Effector memory CD8-positive, alpha-beta T cell (primary cell): Measurements from ENCODE around the gene VPS13D.

ENCODE experiments used
- ATAC-seq: fragments of 150-1000 bp; cut with Tn5 transposase; replicated peaks from 2 replicates; pipeline ENCODE4 v1.10.0; 2021; ENCODE audit warnings: mild to moderate bottlenecking, moderate library complexity
- DNase-seq, 3 experiments: peaks; one replicate each; pipeline ENCODE4 v3.0.0; 2021
- H3K27ac Mint-ChIP-seq, 2 donors: one replicate each; pipeline ENCODE4 v1.8.0; 2022; ENCODE audit warnings: mild to moderate bottlenecking in 2 of 2, mixed read lengths in 2 of 2, moderate library complexity in 2 of 2
- H3K27me3 Mint-ChIP-seq, 2 donors: one replicate each; pipeline ENCODE4 v1.8.0; 2022; ENCODE audit warnings: mixed read lengths in 2 of 2
- H3K36me3 Mint-ChIP-seq: one replicate; pipeline ENCODE4 v1.8.0; 2022; ENCODE audit warnings: mild to moderate bottlenecking, moderate library complexity, mixed read lengths; ENCODE audit not compliant: insufficient read depth
- H3K4me1 Mint-ChIP-seq, 2 donors: one replicate each; pipeline ENCODE4 v1.8.0; 2022; ENCODE audit warnings: low read depth in 2 of 2, mixed read lengths in 2 of 2
- H3K4me3 Mint-ChIP-seq, 2 donors: one replicate each; pipeline ENCODE4 v1.8.0; 2022; ENCODE audit warnings: mild to moderate bottlenecking in 2 of 2, mixed read lengths in 2 of 2, moderate library complexity in 2 of 2
- H3K9me3 Mint-ChIP-seq, 2 donors: one replicate each; pipeline ENCODE4 v1.8.0; 2022; ENCODE audit warnings: mixed read lengths in 2 of 2

VPS13D gene

GRCh38 chr1:12188115-12188514 lies 41.7 kb upstream of the VPS13D start:
- DNase-seq (no peak), ATAC-seq (no peak)
- Mint-ChIP-seq H3K9me3 (no peaks in the 10 kb centered on the region), H3K27ac (peak overlapping the region; percentile 99), H3K36me3 (peaks cover 46% of the 10 kb centered on the region), H3K4me1 (peaks cover 63 to 70% of the 10 kb centered on the region in 2 donors), H3K4me3 (peak overlapping the region; percentile 21 to 28), H3K27me3 (no peaks in the 10 kb centered on the region)

- no peak for DNase-seq
- H3K27ac Mint-ChIP-seq = peak overlapping the region; percentile 92 to 99
- peaks cover 47% of the 10 kb centered on the region for H3K36me3 Mint-ChIP-seq
- H3K27me3 Mint-ChIP-seq = no peaks in the 10 kb centered on the region
- H3K4me3 Mint-ChIP-seq = peak overlapping the region in 1 of 2 donors; percentile 23
- no peaks in the 10 kb centered on the region for H3K9me3 Mint-ChIP-seq
- peaks cover 57 to 70% of the 10 kb centered on the region in 2 donors for H3K4me1 Mint-ChIP-seq
- no peak for ATAC-seq
Measured at GRCh38 chr1:12188657-12189327, 41.0 kb upstream of the VPS13D start.

- Mint-ChIP-seq H3K36me3 (peaks cover 48% of the 10 kb centered on the region), H3K9me3 (no peaks in the 10 kb centered on the region), H3K27me3 (no peaks in the 10 kb centered on the region), H3K27ac (peak overlapping the region; percentile 92 to 99), H3K4me3 (no peak overlapping the region), H3K4me1 (peaks cover 57 to 70% of the 10 kb centered on the region in 2 donors)
- DNase-seq (no peak), ATAC-seq (no peak)
Measured at GRCh38 chr1:12189328-12189682, 40.5 kb upstream of the VPS13D start.

- ATAC-seq = no peak
- Mint-ChIP-seq H3K9me3 (no peaks in the 10 kb centered on the region), H3K27me3 (no peaks in the 10 kb centered on the region), H3K36me3 (peaks cover 54% of the 10 kb centered on the region), H3K4me1 (peaks cover 50 to 55% of the 10 kb centered on the region in 2 donors), H3K27ac (peak overlapping the region in 1 of 2 donors; percentile 92), H3K4me3 (no peak overlapping the region)
- no peak for DNase-seq
Measured at GRCh38 chr1:12191242-12192032, 38.4 kb upstream of the VPS13D start.

- H3K27me3 Mint-ChIP-seq = no peaks in the 10 kb centered on the region
- H3K36me3 Mint-ChIP-seq = peaks cover 83% of the 10 kb centered on the region
Measured at GRCh38 chr1:12194666-12195216, 35.1 kb upstream of the VPS13D start.

GRCh38 chr1:12195416-12195815 lies 34.4 kb upstream of the VPS13D start:
- Mint-ChIP-seq H3K27me3 (no peaks in the 10 kb centered on the region), H3K9me3 (no peaks in the 10 kb centered on the region), H3K27ac (peak overlapping the region; percentile 77 to 89), H3K4me3 (no peak overlapping the region), H3K36me3 (peaks cover 88% of the 10 kb centered on the region), H3K4me1 (peaks cover 32 to 36% of the 10 kb centered on the region in 2 donors)
- DNase-seq (no peak), ATAC-seq (no peak)

More at GRCh38 chr1:12194666-12195216, 35.1 kb upstream of the VPS13D start:
- Mint-ChIP-seq H3K4me3 (no peak overlapping the region), H3K27ac (peak overlapping the region; percentile 77 to 89), H3K9me3 (no peaks in the 10 kb centered on the region), H3K4me1 (peaks cover 29 to 34% of the 10 kb centered on the region in 2 donors)
- peak; percentile 24 for ATAC-seq
- no peak for DNase-seq

GRCh38 chr1:12196641-12197482 lies 33.0 kb upstream of the VPS13D start:
- H3K9me3 Mint-ChIP-seq = no peaks in the 10 kb centered on the region
- H3K27ac Mint-ChIP-seq = peak overlapping the region; percentile 77 to 92
- peaks cover 36 to 41% of the 10 kb centered on the region in 2 donors for H3K4me1 Mint-ChIP-seq

GRCh38 chr1:12197483-12197880 lies 32.3 kb upstream of the VPS13D start:
- DNase-seq (no peak), ATAC-seq (no peak)
- H3K27ac Mint-ChIP-seq = peak overlapping the region in 1 of 2 donors; percentile 92
- no peaks in the 10 kb centered on the region for H3K9me3 Mint-ChIP-seq
- no peaks in the 10 kb centered on the region for H3K27me3 Mint-ChIP-seq
- H3K4me1 Mint-ChIP-seq = peaks cover 40 to 44% of the 10 kb centered on the region in 2 donors
- no peak overlapping the region for H3K4me3 Mint-ChIP-seq
- peaks cover 89% of the 10 kb centered on the region for H3K36me3 Mint-ChIP-seq

More at GRCh38 chr1:12196641-12197482, 33.0 kb upstream of the VPS13D start:
- Mint-ChIP-seq H3K36me3 (peaks cover 90% of the 10 kb centered on the region), H3K27me3 (no peaks in the 10 kb centered on the region), H3K4me3 (no peak overlapping the region)
- no peak for ATAC-seq
- no peak for DNase-seq

- ATAC-seq (no peak), DNase-seq (no peak)
- Mint-ChIP-seq H3K4me3 (peak overlapping the region in 1 of 2 donors; percentile 29), H3K9me3 (no peaks in the 10 kb centered on the region), H3K27ac (peak overlapping the region; percentile 94), H3K36me3 (peaks cover 84% of the 10 kb centered on the region), H3K4me1 (peaks cover 50 to 55% of the 10 kb centered on the region in 2 donors), H3K27me3 (no peaks in the 10 kb centered on the region)
Measured at GRCh38 chr1:12200208-12200607, 29.6 kb upstream of the VPS13D start.

GRCh38 chr1:12201352-12202189 lies 28.3 kb upstream of the VPS13D start:
- H3K4me3 Mint-ChIP-seq = peak overlapping the region; percentile 49 to 69
- peak overlapping the region; percentile 94 for H3K27ac Mint-ChIP-seq
- H3K27me3 Mint-ChIP-seq = no peaks in the 10 kb centered on the region
- peak; percentile 86 for ATAC-seq
- no peaks in the 10 kb centered on the region for H3K9me3 Mint-ChIP-seq
- DNase-seq = peak; percentile 49 to 59 (median 53)
- H3K36me3 Mint-ChIP-seq = peaks cover 79% of the 10 kb centered on the region
- peaks cover 50 to 59% of the 10 kb centered on the region in 2 donors for H3K4me1 Mint-ChIP-seq

GRCh38 chr1:12202190-12202497 lies 27.7 kb upstream of the VPS13D start:
- peaks cover 50 to 59% of the 10 kb centered on the region in 2 donors for H3K4me1 Mint-ChIP-seq
- H3K36me3 Mint-ChIP-seq = peaks cover 79% of the 10 kb centered on the region
- peak overlapping the region; percentile 49 to 60 for H3K4me3 Mint-ChIP-seq
- no peak for ATAC-seq
- no peaks in the 10 kb centered on the region for H3K27me3 Mint-ChIP-seq
- peak overlapping the region; percentile 94 for H3K27ac Mint-ChIP-seq
- H3K9me3 Mint-ChIP-seq = no peaks in the 10 kb centered on the region
- DNase-seq = no peak

- Mint-ChIP-seq H3K36me3 (peaks cover 79% of the 10 kb centered on the region), H3K9me3 (no peaks in the 10 kb centered on the region), H3K4me1 (peaks cover 50 to 59% of the 10 kb centered on the region in 2 donors), H3K27me3 (no peaks in the 10 kb centered on the region), H3K27ac (peak overlapping the region; percentile 94), H3K4me3 (peak overlapping the region; percentile 49 to 60)
- ATAC-seq (no peak), DNase-seq (no peak)
Measured at GRCh38 chr1:12202577-12202976, 27.3 kb upstream of the VPS13D start.
